COR-L47 (cell line): ENCODE results near the gene FBL.

Experiments
- DNase-seq: peaks from one replicate; lab custom pipeline; 2025; lab: John Stamatoyannopoulos, UW

FBL gene

GRCh38 chr19:39788244-39788643 lies 57.9 kb downstream of the FBL start:
- no peak for DNase-seq
